MG63 (cell line): ENCODE measurements around the gene MAD2L1BP. TPM values are rescaled to one million over a fixed set of nuclear protein-coding genes. Genes with fewer than 3 reads are reported as not detected.
"Not testable (repeated sequence)": the region's sequence is repeated elsewhere in the genome, so short reads cannot be mapped to it uniquely, and the experiment has no call there.

Source experiments
- DNase-seq: peaks from one replicate; pipeline ENCODE4 v3.0.0-alpha.2; 2020
- H3K27me3 ChIP-seq: fragments of 250-450 bp; sonication (Bioruptor Pico); 2 replicates; pipeline ENCODE4 v1.5.1; 2020; ENCODE audit warnings: mild to moderate bottlenecking, moderate library complexity
- H3K36me3 ChIP-seq: fragments of 250-450 bp; sonication (Bioruptor Pico); 2 replicates; pipeline ENCODE4 v1.5.1; 2020; ENCODE audit warnings: mild to moderate bottlenecking, moderate library complexity
- H3K4me3 ChIP-seq: fragments of 250-450 bp; sonication (Bioruptor Pico); 2 replicates; pipeline ENCODE4 v1.5.1; 2020; ENCODE audit warnings: mild to moderate bottlenecking, moderate library complexity
- H3K9me3 ChIP-seq: fragments of 250-450 bp; sonication (Bioruptor Pico); 2 replicates; pipeline ENCODE4 v1.5.1; 2020; ENCODE audit warnings: mild to moderate bottlenecking, moderate library complexity
- total RNA-seq: library from RNA; depleted of rRNA; stranded (reverse); fragments of >200 nt; shearing (Covaris generic); gene quantifications from 2 replicates; pipeline ENCODE4 v1.2.3, GENCODE V29; 2014; ENCODE audit warnings: low replicate concordance

Gene MAD2L1BP
- total RNA-seq, 1 experiment from 2014 or later, result 14.4 TPM

- no peak for DNase-seq
- Histone ChIP-seq H3K36me3 (peaks cover 14% of the 10 kb centered on the region), H3K9me3 (no peaks in the 10 kb centered on the region), H3K27me3 (no peaks in the 10 kb centered on the region), H3K4me3 (no peak overlapping the region)
Observed at GRCh38 chr6:43622541-43622940, 13.1 kb upstream of the MAD2L1BP start.

GRCh38 chr6:43623880-43624785 is 11.5 kb upstream of the MAD2L1BP start:
- Histone ChIP-seq H3K27me3 (no peaks in the 10 kb centered on the region), H3K36me3 (peaks cover 14% of the 10 kb centered on the region), H3K4me3 (no peak overlapping the region), H3K9me3 (no peaks in the 10 kb centered on the region)
- no peak for DNase-seq

GRCh38 chr6:43624786-43625288 is 10.8 kb upstream of the MAD2L1BP start:
- DNase-seq, result peak; percentile 46
- peaks cover 14% of the 10 kb centered on the region for H3K36me3 ChIP-seq

GRCh38 chr6:43625393-43625992 is 10.1 kb upstream of the MAD2L1BP start:
- no peaks in the 10 kb centered on the region for H3K27me3 ChIP-seq
- no peaks in the 10 kb centered on the region for H3K9me3 ChIP-seq
- no peak overlapping the region for H3K4me3 ChIP-seq
- peaks cover 14% of the 10 kb centered on the region for H3K36me3 ChIP-seq
- no peak for DNase-seq

More at GRCh38 chr6:43624786-43625288, 10.8 kb upstream of the MAD2L1BP start:
- Histone ChIP-seq H3K27me3 (no peaks in the 10 kb centered on the region), H3K9me3 (no peaks in the 10 kb centered on the region), H3K4me3 (no peak overlapping the region)

GRCh38 chr6:43627008-43627825 is 8.4 kb upstream of the MAD2L1BP start:
- peak; percentile 77 for DNase-seq
- Histone ChIP-seq H3K36me3 (peaks cover 8% of the 10 kb centered on the region), H3K4me3 (no peak overlapping the region; the same call in 1 of the 2 replicates), H3K9me3 (no peaks in the 10 kb centered on the region), H3K27me3 (no peaks in the 10 kb centered on the region)

- Histone ChIP-seq H3K4me3 (peak overlapping the region; percentile 63), H3K27me3 (no peaks in the 10 kb centered on the region), H3K9me3 (no peaks in the 10 kb centered on the region), H3K36me3 (peaks cover 8% of the 10 kb centered on the region)
- DNase-seq, result peak; percentile 35
Observed at GRCh38 chr6:43628393-43629103, 7.1 kb upstream of the MAD2L1BP start.

GRCh38 chr6:43629104-43629504 is 6.5 kb upstream of the MAD2L1BP start, which contains the start of gene GTPBP2:
TSS of gene GTPBP2 (minus strand) at chr6:43629264. CDS start at chr6:43629162, 102 bp downstream.
- Histone ChIP-seq H3K4me3 (peak within 1 kb of the TSS; percentile 63), H3K9me3 (no peaks in the 10 kb centered on the region), H3K36me3 (peaks cover 8% of the 10 kb centered on the region), H3K27me3 (no peaks in the 10 kb centered on the region)
- peak; percentile 96 for DNase-seq

- DNase-seq, result peak; percentile 91
Observed at GRCh38 chr6:43629505-43630300, 5.9 kb upstream of the MAD2L1BP start.

GRCh38 chr6:43630980-43631619 is 4.5 kb upstream of the MAD2L1BP start:
- Histone ChIP-seq H3K4me3 (no peak overlapping the region), H3K9me3 (no peaks in the 10 kb centered on the region), H3K36me3 (peaks cover 2% of the 10 kb centered on the region), H3K27me3 (no peaks in the 10 kb centered on the region)
- DNase-seq, result no peak

More at GRCh38 chr6:43629505-43630300, 5.9 kb upstream of the MAD2L1BP start:
- H3K4me3 ChIP-seq, result peak overlapping the region; percentile 63
- H3K36me3 ChIP-seq, result peaks cover 8% of the 10 kb centered on the region
- no peaks in the 10 kb centered on the region for H3K27me3 ChIP-seq
- no peaks in the 10 kb centered on the region for H3K9me3 ChIP-seq

- DNase-seq, H3K9me3 ChIP-seq, H3K36me3 ChIP-seq, H3K4me3 ChIP-seq, H3K27me3 ChIP-seq: not testable (repeated sequence)
Observed at GRCh38 chr6:43633002-43633401, 2.6 kb upstream of the MAD2L1BP start.

- H3K36me3 ChIP-seq, result peaks cover 10% of the 10 kb centered on the region
- no peak overlapping the region for H3K4me3 ChIP-seq
- no peaks in the 10 kb centered on the region for H3K27me3 ChIP-seq
- no peak for DNase-seq
- no peaks in the 10 kb centered on the region for H3K9me3 ChIP-seq
Observed at GRCh38 chr6:43634702-43635303, 837 bp upstream of the MAD2L1BP start.

GRCh38 chr6:43636308-43636659 is 644 bp downstream of the MAD2L1BP start:
- DNase-seq, result no peak
- H3K36me3 ChIP-seq, result peaks cover 21% of the 10 kb centered on the region
- H3K27me3 ChIP-seq, result no peaks in the 10 kb centered on the region
- no peaks in the 10 kb centered on the region for H3K9me3 ChIP-seq
- peak overlapping the region; percentile 80 for H3K4me3 ChIP-seq

GRCh38 chr6:43639984-43640800 is 4.6 kb downstream of the MAD2L1BP start:
- no peak overlapping the region for H3K4me3 ChIP-seq
- no peaks in the 10 kb centered on the region for H3K27me3 ChIP-seq
- H3K36me3 ChIP-seq, result peaks cover 26% of the 10 kb centered on the region
- DNase-seq, result no peak
- H3K9me3 ChIP-seq, result no peaks in the 10 kb centered on the region
